ENCODE results near the gene GPC4.

DNA sequence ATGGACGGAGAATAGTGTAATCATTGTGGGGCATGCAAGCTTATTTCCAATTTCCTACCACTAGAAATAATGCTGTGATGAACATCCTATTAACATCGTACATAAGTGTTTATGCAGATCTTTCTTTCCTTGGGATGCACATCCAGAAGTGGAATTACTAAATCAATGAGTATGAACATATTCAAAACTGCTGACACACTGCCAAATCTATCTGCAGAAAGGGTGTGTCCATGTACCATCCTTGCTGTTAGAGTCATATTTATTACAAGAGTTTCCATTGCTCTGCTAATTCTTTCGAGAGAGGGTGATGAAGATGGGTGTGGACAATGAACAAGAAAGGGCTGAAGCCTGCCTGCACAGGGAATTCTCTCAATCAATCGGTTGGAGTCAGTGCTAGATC is 82.6 kb downstream of the GPC4 start:
- TF ChIP-seq YY1 (IDR thresholded peaks at IDR 0.05; ENCODE audit: insufficient read depth, insufficient read length), result no peak
- no peak for TF ChIP-seq ZNF274 (IDR thresholded peaks at IDR 0.05; ENCODE audit: low read depth, low read length)
- TF ChIP-seq SUZ12 (IDR thresholded peaks at IDR 0.05; ENCODE audit: extremely low read depth, insufficient read depth, insufficient read length), result no peak

Data from NT2/D1 (cell line).